ENCODE results near the gene CATSPERZ. TPM values are rescaled to one million over a fixed set of nuclear protein-coding genes. Genes with fewer than 3 reads are reported as not detected.
A peak's percentile ranks its signal among the peaks of the same experiment; 100 is the strongest.

CATSPERZ gene
- total and polyA plus RNA-seq, 2 of the 13 experiments (the other 11 are each of a cell fraction or from before 2014, with no cell fraction given), result 0.22 to 0.48 TPM

DNA sequence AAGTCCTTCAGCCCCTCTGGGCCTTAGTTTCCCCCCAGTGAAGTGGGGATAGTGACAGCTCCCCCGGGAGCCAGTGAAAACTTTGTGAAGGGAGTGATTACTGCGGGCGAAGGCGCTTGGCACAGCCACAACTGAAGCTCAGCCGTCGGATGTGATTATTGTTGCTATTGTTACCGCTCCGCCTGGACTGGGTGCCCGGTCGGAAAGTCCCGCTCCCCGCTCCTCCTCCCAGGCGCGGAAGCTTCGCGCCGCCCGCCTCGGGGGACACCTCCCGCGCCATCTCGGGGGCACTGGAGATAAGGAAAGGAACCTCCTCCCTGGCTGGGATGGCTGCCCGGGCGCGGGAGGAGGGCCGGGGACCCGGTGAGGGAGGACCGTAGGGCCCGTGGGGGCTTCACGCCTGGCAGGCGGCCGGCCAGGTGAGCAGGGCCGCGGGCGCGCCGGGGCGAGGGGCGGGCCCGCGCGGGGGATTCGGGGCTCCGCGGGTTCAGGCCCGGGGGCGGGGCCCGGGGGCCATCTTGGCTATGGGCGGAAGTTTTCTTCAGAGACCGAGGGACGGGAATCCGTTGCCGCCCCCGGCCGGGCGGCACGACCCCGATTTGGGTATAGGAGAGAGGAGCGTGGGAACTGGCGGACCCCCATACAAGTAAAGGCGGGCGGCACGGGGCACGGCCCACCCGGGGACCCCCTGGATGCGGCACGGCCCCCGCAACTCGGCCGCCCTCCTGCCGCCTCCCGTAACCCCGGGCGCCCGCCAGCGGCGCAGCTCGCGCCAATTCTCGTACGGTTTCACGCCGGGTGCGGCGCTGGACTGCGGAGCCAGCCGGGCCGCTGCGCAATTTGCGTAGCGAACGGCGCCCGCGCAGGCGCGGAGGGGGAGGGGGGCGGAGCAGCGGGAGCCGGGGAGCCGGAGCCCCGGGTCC, 14.9 kb upstream of the CATSPERZ start, which contains the start of gene GPR137 (continued):
- TF ChIP-seq, protein P1, sequence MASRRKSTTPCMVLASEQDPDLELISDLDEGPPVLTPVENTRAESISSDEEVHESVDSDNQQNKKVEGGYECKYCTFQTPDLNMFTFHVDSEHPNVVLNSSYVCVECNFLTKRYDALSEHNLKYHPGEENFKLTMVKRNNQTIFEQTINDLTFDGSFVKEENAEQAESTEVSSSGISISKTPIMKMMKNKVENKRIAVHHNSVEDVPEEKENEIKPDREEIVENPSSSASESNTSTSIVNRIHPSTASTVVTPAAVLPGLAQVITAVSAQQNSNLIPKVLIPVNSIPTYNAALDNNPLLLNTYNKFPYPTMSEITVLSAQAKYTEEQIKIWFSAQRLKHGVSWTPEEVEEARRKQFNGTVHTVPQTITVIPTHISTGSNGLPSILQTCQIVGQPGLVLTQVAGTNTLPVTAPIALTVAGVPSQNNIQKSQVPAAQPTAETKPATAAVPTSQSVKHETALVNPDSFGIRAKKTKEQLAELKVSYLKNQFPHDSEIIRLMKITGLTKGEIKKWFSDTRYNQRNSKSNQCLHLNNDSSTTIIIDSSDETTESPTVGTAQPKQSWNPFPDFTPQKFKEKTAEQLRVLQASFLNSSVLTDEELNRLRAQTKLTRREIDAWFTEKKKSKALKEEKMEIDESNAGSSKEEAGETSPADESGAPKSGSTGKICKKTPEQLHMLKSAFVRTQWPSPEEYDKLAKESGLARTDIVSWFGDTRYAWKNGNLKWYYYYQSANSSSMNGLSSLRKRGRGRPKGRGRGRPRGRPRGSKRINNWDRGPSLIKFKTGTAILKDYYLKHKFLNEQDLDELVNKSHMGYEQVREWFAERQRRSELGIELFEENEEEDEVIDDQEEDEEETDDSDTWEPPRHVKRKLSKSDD (CRISPR knock-in tag; IDR thresholded peaks at IDR 0.05; ENCODE audit: low read depth), result no peak
- TF ChIP-seq, protein P2, sequence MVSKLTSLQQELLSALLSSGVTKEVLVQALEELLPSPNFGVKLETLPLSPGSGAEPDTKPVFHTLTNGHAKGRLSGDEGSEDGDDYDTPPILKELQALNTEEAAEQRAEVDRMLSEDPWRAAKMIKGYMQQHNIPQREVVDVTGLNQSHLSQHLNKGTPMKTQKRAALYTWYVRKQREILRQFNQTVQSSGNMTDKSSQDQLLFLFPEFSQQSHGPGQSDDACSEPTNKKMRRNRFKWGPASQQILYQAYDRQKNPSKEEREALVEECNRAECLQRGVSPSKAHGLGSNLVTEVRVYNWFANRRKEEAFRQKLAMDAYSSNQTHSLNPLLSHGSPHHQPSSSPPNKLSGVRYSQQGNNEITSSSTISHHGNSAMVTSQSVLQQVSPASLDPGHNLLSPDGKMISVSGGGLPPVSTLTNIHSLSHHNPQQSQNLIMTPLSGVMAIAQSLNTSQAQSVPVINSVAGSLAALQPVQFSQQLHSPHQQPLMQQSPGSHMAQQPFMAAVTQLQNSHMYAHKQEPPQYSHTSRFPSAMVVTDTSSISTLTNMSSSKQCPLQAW (CRISPR knock-in tag; IDR thresholded peaks at IDR 0.05), result no peak
- no peak for TF ChIP-seq ZNF7 (CRISPR knock-in tag; IDR thresholded peaks at IDR 0.05)
- peak; percentile 56; the same call in 1 of the 2 replicates for TF ChIP-seq CHD4 (IDR thresholded peaks at IDR 0.05; ENCODE audit: borderline replicate concordance, low read length)
- 0 out of 2 replicates have a peak, but pooled peaks have one; percentile 9 for TF ChIP-seq KAT8 (CRISPR knock-in tag; IDR thresholded peaks at IDR 0.05)
- TF ChIP-seq ZNF558 (CRISPR knock-in tag; IDR thresholded peaks at IDR 0.05; ENCODE audit: borderline replicate concordance), result no peak
- TF ChIP-seq ZNF207 (IDR thresholded peaks at IDR 0.05; ENCODE audit: borderline replicate concordance), result no peak
- no peak; the same call in 1 of the 2 replicates for TF ChIP-seq ZNF274 (CRISPR knock-in tag; IDR thresholded peaks at IDR 0.05)
- no peak for TF ChIP-seq ZNF570 (CRISPR knock-in tag; IDR thresholded peaks at IDR 0.05; ENCODE audit: borderline replicate concordance)
- TF ChIP-seq, protein P3, sequence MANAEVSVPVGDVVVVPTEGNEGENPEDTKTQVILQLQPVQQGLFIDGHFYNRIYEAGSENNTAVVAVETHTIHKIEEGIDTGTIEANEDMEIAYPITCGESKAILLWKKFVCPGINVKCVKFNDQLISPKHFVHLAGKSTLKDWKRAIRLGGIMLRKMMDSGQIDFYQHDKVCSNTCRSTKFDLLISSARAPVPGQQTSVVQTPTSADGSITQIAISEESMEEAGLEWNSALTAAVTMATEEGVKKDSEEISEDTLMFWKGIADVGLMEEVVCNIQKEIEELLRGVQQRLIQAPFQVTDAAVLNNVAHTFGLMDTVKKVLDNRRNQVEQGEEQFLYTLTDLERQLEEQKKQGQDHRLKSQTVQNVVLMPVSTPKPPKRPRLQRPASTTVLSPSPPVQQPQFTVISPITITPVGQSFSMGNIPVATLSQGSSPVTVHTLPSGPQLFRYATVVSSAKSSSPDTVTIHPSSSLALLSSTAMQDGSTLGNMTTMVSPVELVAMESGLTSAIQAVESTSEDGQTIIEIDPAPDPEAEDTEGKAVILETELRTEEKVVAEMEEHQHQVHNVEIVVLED (CRISPR knock-in tag; IDR thresholded peaks at IDR 0.05; ENCODE audit: borderline replicate concordance), result 0 out of 2 replicates have a peak, but pooled peaks have one; percentile 7
- no peak for TF ChIP-seq ZSCAN22 (CRISPR knock-in tag; IDR thresholded peaks at IDR 0.05)
- TF ChIP-seq SIX4 (CRISPR knock-in tag; IDR thresholded peaks at IDR 0.05), result no peak
- no peak for TF ChIP-seq ZNF543 (CRISPR knock-in tag; IDR thresholded peaks at IDR 0.05)
- no peak for TF ChIP-seq RARA (CRISPR knock-in tag; IDR thresholded peaks at IDR 0.05)
- TF ChIP-seq, protein P4, sequence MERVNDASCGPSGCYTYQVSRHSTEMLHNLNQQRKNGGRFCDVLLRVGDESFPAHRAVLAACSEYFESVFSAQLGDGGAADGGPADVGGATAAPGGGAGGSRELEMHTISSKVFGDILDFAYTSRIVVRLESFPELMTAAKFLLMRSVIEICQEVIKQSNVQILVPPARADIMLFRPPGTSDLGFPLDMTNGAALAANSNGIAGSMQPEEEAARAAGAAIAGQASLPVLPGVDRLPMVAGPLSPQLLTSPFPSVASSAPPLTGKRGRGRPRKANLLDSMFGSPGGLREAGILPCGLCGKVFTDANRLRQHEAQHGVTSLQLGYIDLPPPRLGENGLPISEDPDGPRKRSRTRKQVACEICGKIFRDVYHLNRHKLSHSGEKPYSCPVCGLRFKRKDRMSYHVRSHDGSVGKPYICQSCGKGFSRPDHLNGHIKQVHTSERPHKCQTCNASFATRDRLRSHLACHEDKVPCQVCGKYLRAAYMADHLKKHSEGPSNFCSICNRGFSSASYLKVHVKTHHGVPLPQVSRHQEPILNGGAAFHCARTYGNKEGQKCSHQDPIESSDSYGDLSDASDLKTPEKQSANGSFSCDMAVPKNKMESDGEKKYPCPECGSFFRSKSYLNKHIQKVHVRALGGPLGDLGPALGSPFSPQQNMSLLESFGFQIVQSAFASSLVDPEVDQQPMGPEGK (CRISPR knock-in tag; IDR thresholded peaks at IDR 0.05), result peak; percentile 48
- TF ChIP-seq ZNF101 (CRISPR knock-in tag; IDR thresholded peaks at IDR 0.05; ENCODE audit: borderline replicate concordance, low read depth), result no peak
- no peak for TF ChIP-seq ZC3H13 (CRISPR knock-in tag; IDR thresholded peaks at IDR 0.05)
- TF ChIP-seq HOXD1 (CRISPR knock-in tag; IDR thresholded peaks at IDR 0.05), result no peak
- TF ChIP-seq PTBP1 (IDR thresholded peaks at IDR 0.05; ENCODE audit: low read depth, low read length, poor library complexity, severe bottlenecking), result no peak
- TF ChIP-seq ZFY (CRISPR knock-in tag; IDR thresholded peaks at IDR 0.05), result no peak; the same call in 1 of the 2 replicates
- no peak; the same call in 1 of the 2 replicates for TF ChIP-seq RXRA (CRISPR knock-in tag; IDR thresholded peaks at IDR 0.05)
- TF ChIP-seq ZEB1 (IDR thresholded peaks at IDR 0.05; ENCODE audit: insufficient replicate concordance, low read depth), result peak; percentile 20

Data from HepG2 (cell line).